Measurements from ENCODE around the gene ZMAT3. TPM values are rescaled to one million over a fixed set of nuclear protein-coding genes. Genes with fewer than 3 reads are reported as not detected.
"Not testable (repeated sequence)": the region's sequence is repeated elsewhere in the genome, so short reads cannot be mapped to it uniquely, and the experiment has no call there.

ZMAT3 gene
- total RNA-seq, 1 donor from 2014 or later = 25.7 TPM

DNA sequence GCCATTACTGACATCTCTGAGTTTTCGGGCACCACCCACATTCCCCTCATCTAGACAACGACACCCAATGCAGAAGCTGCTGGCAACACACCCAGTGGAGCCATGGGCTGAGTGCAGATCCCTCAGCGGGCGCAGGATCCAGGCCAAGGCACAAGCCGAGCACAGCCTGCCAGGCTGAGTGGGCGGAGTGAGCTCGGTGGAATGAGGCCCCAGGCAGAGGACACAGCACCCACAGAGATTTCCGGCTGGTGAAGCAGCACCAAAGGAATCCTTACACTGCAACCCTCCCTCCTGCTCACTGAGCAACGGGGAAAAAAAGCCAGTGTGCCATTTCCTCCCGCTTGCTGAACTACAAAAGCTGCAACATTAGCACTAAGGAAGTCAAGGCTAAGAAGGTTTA lies 34.3 kb downstream of the ZMAT3 start:
- H3K4me3 Mint-ChIP-seq = no peak overlapping the region
- H3K9me3 Mint-ChIP-seq = peaks cover 4% of the 10 kb centered on the region
- DNase-seq (ENCODE audit: extremely low spot score, unreplicated experiment) = no peak
- no peak for TF ChIP-seq CTCF (conservative IDR thresholded peaks at IDR 0.05)
- H3K4me1 Mint-ChIP-seq (ENCODE audit: unreplicated experiment) = no peaks in the 10 kb centered on the region
- no peaks in the 10 kb centered on the region for H3K27me3 Mint-ChIP-seq
- H3K36me3 Mint-ChIP-seq = peaks cover 22% of the 10 kb centered on the region
- peak overlapping the region; percentile 69 for H3K27ac Mint-ChIP-seq

- peaks cover 22% of the 10 kb centered on the region for H3K36me3 Mint-ChIP-seq
- H3K4me1 Mint-ChIP-seq (ENCODE audit: unreplicated experiment) = no peaks in the 10 kb centered on the region
- H3K27me3 Mint-ChIP-seq = no peaks in the 10 kb centered on the region
- peaks cover 4% of the 10 kb centered on the region for H3K9me3 Mint-ChIP-seq
- no peak overlapping the region for H3K27ac Mint-ChIP-seq
- H3K4me3 Mint-ChIP-seq = no peak overlapping the region
- TF ChIP-seq CTCF (conservative IDR thresholded peaks at IDR 0.05) = no peak
- DNase-seq (ENCODE audit: extremely low spot score, unreplicated experiment) = no peak
Observed at GRCh38 chr3:179036626-179037300, 34.8 kb downstream of the ZMAT3 start.

GRCh38 chr3:179036226-179036625 lies 35.4 kb downstream of the ZMAT3 start:
- no peak for DNase-seq (ENCODE audit: extremely low spot score, unreplicated experiment)
- H3K36me3 Mint-ChIP-seq = peaks cover 20% of the 10 kb centered on the region
- H3K4me3 Mint-ChIP-seq = no peak overlapping the region
- no peaks in the 10 kb centered on the region for H3K27me3 Mint-ChIP-seq
- TF ChIP-seq CTCF (conservative IDR thresholded peaks at IDR 0.05) = no peak
- H3K27ac Mint-ChIP-seq = no peak overlapping the region
- no peaks in the 10 kb centered on the region for H3K4me1 Mint-ChIP-seq (ENCODE audit: unreplicated experiment)
- peaks cover 4% of the 10 kb centered on the region for H3K9me3 Mint-ChIP-seq

GRCh38 chr3:179035232-179035631 lies 36.4 kb downstream of the ZMAT3 start:
- DNase-seq (ENCODE audit: extremely low spot score, unreplicated experiment) = no peak
- H3K27me3 Mint-ChIP-seq = no peaks in the 10 kb centered on the region
- H3K4me1 Mint-ChIP-seq (ENCODE audit: unreplicated experiment) = no peaks in the 10 kb centered on the region

GRCh38 chr3:179033304-179033657 lies 38.3 kb downstream of the ZMAT3 start:
- DNase-seq (ENCODE audit: extremely low spot score, unreplicated experiment); H3K4me3 Mint-ChIP-seq; H3K4me1 Mint-ChIP-seq (ENCODE audit: unreplicated experiment); H3K9me3 Mint-ChIP-seq; H3K27ac Mint-ChIP-seq; H3K27me3 Mint-ChIP-seq: not testable (repeated sequence)
- peaks cover 10% of the 10 kb centered on the region for H3K36me3 Mint-ChIP-seq

More at GRCh38 chr3:179035232-179035631, 36.4 kb downstream of the ZMAT3 start:
- Mint-ChIP-seq H3K36me3 (peaks cover 14% of the 10 kb centered on the region), H3K27ac (no peak overlapping the region), H3K9me3 (peaks cover 4% of the 10 kb centered on the region), H3K4me3 (no peak overlapping the region)
- TF ChIP-seq CTCF (conservative IDR thresholded peaks at IDR 0.05) = no peak

- H3K27me3 Mint-ChIP-seq; H3K27ac Mint-ChIP-seq; H3K36me3 Mint-ChIP-seq; H3K4me3 Mint-ChIP-seq; DNase-seq (ENCODE audit: extremely low spot score, unreplicated experiment); H3K4me1 Mint-ChIP-seq (ENCODE audit: unreplicated experiment); H3K9me3 Mint-ChIP-seq: not testable (repeated sequence)
Observed at GRCh38 chr3:179032454-179033303, 38.9 kb downstream of the ZMAT3 start.

All from type B pancreatic cell (in vitro differentiated cells).